ENCODE results near the gene ZSWIM3.

The ZSWIM3 gene

GRCh38 chr20:45833030-45833882, 24.2 kb upstream of the ZSWIM3 start, which contains the start of gene SNX21:
Gene SNX21 (plus strand): TSS chr20:45833799. CDS start chr20:45833920, 121 bp downstream.
- DNase-seq: peak; percentile 29 to 41

DNA sequence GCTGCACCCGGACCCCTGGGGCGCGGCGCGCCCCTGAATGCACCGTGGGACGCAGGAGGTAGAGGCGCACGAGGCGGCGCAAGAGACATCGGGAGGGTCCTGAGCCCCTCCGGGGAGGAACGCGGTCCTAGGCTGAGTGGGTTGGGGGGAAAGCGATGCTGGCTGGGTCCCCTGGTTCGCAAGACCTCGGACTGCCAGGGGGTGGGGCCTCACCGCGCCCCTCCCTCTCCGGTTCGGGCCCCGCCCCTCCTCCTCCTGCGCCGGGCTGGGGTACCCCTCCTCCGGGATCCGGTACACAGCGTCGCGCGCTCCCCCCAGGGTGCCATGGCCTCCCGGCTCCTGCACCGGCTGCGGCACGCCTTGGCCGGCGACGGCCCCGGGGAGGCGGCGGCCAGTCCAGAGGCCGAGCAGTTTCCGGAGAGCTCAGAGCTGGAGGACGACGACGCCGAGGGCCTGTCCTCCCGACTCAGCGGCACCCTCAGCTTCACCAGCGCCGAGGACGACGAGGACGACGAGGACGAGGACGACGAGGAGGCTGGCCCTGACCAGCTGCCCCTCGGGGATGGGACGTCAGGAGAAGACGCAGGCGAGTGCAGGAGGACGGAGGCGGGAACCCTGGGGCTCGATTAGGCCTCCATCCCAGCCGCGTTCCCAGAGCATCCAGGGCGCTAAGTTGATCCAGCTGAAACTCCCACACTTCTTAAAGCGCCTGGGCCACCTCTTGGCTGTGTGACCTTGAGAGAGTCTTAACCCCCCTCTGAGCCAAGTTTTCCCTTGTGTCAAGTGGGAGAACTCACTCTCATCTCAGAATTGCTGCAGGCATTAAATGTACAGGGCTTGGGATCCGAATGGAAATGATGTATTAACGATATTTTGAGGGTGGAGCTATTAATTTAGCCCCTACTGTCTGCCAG, 23.3 kb upstream of the ZSWIM3 start:
- peak; percentile 46 to 57 for DNase-seq

GRCh38 chr20:45834797-45835161, 22.6 kb upstream of the ZSWIM3 start:
- DNase-seq: no peak

DNA sequence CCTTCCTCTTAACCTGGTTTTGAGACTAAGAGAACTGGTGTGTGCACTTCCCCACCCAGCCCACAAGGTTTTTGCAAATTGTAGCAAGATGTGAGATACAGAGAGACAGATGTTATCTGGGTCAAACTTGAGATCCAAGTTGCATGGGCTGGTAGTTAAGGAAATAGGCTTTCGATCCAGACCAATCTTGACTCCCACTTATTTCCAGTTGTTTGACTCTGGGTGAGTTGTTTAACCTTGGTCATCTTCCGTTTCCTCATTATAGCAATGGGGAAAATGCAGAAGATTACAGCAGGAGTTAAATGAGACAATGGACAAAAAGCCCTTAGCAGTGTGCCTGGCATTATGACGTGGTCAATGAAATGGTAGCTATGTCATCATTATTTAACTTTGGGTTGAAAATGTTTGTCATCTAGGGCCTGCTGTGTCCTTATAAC, 22.1 kb upstream of the ZSWIM3 start:
- DNase-seq: no peak

- no peak for DNase-seq
Measured at GRCh38 chr20:45835825-45836224, 21.6 kb upstream of the ZSWIM3 start.

DNA sequence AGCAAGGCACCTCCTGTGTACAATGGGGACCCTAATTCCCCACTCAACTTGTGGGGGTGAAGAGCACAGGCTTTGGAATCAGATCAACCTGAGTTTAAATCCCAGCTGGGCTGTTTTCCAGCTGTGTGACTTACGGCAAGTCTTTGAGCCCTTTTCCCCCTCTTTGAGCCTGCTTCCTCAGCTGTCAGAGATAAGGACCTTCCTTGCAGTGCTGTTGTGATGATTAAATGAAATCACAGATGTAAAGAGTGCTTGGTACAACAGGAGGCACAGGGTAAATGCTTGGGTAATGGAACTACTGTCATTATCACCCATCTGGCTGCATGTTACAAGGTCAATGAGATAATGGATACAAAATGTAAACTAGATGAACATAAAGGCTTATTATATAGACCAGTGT, 20.6 kb upstream of the ZSWIM3 start:
- DNase-seq: no peak

GRCh38 chr20:45840700-45841198, 16.7 kb upstream of the ZSWIM3 start:
- DNase-seq: no peak

DNA sequence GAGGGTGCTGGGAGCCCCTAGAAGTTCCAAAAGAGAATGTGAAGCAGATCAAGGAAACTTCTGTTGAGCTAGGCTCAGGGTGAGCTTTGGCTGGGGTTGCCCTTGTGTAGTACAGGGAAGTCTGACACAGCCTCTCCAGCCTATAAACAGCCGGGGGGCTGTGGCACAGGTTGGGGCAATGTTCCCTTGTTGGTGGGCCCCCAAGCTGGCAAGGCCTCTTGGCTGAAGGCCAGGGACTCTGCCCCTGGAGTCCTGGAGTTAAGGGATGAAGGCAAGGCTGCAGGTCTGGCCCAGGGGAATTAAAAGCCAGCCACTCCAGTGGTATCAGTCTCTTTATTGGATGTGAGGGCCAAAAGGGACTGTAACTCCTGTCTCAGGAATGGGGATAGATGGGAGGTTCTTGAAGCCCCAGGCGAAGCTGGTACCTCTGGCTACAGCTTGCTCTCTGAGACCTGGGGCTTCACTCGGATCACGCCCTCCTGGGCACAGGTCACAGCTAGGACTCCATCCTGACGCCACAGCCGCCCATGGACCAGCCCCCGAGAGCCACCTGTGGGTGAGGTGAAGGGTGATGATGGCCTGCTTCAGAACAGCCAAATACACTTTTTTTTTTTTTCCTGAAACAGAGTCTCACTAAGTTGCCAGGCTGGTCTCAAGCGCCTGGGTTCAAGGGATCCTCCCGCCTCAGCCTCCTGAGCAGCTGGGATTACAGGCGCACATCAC, 15.8 kb upstream of the ZSWIM3 start:
- no peak for DNase-seq

DNA sequence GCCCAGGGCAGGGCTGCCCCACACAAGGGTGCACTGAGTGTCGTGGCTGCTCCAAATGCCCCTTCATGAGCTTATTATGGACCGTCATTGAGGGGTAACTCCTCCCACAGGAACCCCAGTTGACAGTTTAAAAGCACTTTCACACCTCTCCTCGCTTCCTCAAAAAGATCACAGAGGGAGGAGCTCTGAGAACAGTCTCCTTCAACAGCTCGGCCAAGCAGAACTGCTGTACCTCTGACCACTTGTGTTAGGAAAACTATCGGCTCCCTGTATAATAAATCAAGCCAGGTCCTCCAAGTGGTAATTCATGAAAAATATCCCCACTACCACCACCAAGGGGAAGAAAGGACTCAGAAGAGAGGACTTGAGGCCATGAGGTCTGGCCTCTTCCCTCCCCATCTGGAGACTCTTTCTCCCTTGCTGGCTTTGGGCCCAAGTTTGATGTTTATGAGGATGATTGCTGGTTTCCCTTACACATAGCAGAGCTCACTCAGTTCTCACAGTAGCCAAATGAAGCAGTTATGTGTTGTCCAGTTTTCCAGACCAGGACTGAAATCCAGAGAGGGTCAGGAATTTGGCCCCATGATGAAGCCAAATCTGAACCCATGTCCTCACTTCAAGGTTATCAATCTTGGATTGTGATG, 15.1 kb upstream of the ZSWIM3 start:
- no peak for DNase-seq

- no peak for DNase-seq
Measured at GRCh38 chr20:45843506-45843905, 13.9 kb upstream of the ZSWIM3 start.

GRCh38 chr20:45845452-45845851, 12.0 kb upstream of the ZSWIM3 start:
- DNase-seq: no peak

- DNase-seq: no peak
Measured at GRCh38 chr20:45848421-45848820, 9.0 kb upstream of the ZSWIM3 start.

DNA sequence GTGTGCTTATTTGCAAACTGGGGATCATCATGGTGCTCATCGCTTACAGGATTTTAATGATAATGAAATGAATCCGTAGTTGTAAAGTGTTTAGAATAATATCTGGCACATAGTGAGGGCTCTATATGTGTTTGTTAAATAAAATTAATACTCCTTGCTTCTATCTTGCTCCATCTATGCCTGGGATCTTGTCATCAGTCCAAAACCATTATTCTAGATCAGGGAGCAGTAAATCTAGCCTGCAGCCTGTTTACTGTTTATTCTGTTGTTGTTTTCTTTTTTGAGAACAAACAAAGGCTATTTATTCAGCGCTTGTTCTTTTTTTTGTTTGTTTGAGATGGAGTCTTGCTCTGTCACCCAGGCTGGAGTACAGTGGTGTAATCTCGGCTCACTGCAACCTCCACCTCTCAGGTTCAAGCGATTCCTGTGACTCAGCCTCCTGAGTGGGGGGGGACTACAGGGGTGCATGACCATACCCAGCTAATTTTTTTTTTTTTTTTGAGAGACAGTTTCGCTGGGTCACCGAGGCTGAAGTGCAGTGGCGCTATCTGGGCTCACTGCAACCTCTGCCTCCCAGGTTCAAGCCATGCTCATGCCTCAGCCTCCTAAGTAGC, 8.3 kb upstream of the ZSWIM3 start:
- no peak for DNase-seq

- DNase-seq: no peak
Measured at GRCh38 chr20:45850238-45850637, 7.2 kb upstream of the ZSWIM3 start.

DNA sequence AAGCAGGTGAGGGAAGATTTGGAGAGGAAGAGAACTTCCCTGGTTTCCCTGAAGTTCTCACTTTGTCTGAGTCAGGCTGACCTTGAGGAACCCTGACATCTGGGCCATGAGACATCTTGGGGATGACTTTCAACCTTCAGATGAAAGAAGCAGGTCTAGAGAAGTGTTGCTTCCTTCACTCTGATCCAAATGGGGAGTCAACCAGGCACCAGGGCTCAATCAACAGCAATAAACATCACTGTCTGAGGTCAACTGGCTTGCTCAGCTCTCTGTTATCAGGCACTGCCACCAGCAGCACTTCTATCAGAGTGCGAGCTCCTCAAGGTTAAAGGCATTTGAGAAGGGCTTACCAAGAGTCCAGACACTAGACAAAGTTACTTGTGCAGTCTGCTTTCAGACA, 6.5 kb upstream of the ZSWIM3 start:
- DNase-seq: no peak

GRCh38 chr20:45851501-45851900, 5.9 kb upstream of the ZSWIM3 start:
- no peak for DNase-seq

GRCh38 chr20:45852326-45852725, 5.1 kb upstream of the ZSWIM3 start:
- DNase-seq: no peak

DNA sequence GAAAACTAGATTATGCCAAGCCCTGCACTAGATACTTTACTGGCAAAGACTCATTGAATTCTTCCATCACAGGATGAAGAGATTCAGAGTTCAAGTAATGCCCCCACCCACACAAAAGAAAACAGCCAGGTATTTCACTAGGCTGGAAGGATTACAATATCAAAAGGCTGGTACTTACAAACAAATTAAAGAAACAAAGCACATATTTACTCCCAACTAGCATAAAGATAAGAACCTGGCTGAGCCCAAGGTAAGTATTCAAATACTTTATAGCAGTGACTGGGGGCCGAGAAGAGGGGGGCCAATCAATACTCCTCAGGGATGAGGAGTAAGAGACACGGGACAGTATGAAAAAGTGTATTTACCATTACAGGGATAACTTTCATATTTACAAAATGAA, 3.9 kb upstream of the ZSWIM3 start:
- DNase-seq: no peak

- peak; percentile 54 to 60 for DNase-seq
Measured at GRCh38 chr20:45857882-45858216, 435 bp downstream of the ZSWIM3 start.

DNA sequence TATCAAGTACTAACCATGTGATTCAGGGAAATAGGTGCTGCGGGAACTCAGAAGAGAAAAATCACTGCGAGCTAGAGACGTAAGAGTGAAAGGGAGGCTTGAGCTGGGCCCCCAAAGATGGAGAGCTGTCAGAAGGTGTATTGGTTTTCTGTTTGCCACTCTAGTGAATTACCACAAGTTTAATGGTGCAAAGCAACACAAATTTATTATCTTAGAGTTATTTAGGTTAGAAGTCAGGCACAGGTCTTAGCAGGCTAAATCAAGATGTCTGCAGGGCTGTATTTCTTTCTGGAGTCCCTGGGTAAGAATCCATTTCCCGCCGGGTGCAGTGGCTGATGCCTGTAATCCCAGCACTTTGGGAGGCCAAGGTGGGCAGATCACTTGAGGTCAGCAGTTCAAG, 2.5 kb downstream of the ZSWIM3 start:
- DNase-seq: no peak

DNA sequence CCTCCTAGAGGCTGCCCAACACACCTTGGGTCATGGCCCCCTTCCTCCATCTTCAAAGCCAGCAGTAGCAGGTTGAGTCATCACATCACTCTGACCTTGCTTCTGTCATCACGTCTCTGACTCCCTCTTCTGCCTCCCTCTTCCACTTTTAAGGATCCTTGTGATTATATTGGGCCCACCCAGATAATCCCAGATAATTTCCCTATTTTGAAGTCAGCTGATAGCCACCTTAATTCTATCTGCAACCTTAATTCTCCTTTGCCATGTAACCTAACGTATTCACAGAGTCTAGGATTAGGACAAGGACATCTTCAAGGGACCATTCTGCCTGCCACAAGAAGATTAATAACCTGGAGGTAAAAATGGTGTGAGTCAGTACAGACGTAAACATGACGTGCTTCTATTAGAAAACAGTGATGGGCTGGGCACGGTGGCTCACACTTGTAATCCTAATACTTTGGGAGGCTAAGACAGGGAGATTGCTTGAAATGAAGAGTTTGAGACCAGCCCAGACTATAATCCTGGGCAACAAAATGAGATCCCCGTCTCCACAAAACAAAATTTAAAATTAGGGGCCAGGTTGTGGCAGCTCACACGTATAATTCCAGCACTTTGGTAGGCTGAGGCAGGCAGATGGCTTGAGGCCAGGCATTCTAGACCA, 3.3 kb downstream of the ZSWIM3 start:
- DNase-seq: no peak
